Smooth muscle cell of bladder (primary cell): ENCODE data around the gene CDCA8. TPM values are rescaled to one million over a fixed set of nuclear protein-coding genes. Genes with fewer than 3 reads are reported as not detected.

ENCODE experiments used
- total RNA-seq: library from RNA; depleted of rRNA; stranded (reverse); fragments of >200 nt; gene quantifications from 2 replicates; pipeline ENCODE4 v1.2.3, GENCODE V29; 2014

CDCA8 gene
- 0.74 and 1.00 TPM in 2 replicates for total RNA-seq

GRCh38 chr1:37692078-37692833 lies at the start of gene CDCA8:
Gene CDCA8 (plus strand): TSS chr1:37692516. CDS start chr1:37692691, 175 bp downstream.

Other genes with a start within 250 kb of the CDCA8 start
- gene ZC3H12A, start 217.9 kb upstream of the CDCA8 start, total RNA-seq: 12.9 TPM in 2 replicates
- 34.7 and 46.9 TPM in 2 replicates for gene MEAF6, start 177.8 kb upstream of the CDCA8 start, total RNA-seq
- gene SNIP1, start 138.2 kb upstream of the CDCA8 start, total RNA-seq: 10.0 and 14.1 TPM in 2 replicates
- gene DNALI1, start 135.6 kb upstream of the CDCA8 start, total RNA-seq: 1.7 and 4.0 TPM in 2 replicates
- 59.7 and 70.9 TPM in 2 replicates for gene GNL2, start 96.6 kb upstream of the CDCA8 start, total RNA-seq
- 0.74 and 1.00 TPM in 2 replicates for gene RSPO1, start 57.6 kb upstream of the CDCA8 start, total RNA-seq
- 0.14 TPM in 1 of 2 replicates, not detected in the other for gene EPHA10, start 72.6 kb downstream of the CDCA8 start, total RNA-seq
- 0.28 and 0.46 TPM in 2 replicates for gene MANEAL, start 101.3 kb downstream of the CDCA8 start, total RNA-seq
- gene C1orf122, start 115.3 kb downstream of the CDCA8 start, total RNA-seq: 18.7 and 19.8 TPM in 2 replicates
- 11.2 and 12.9 TPM in 2 replicates for gene YRDC, start 115.7 kb downstream of the CDCA8 start, total RNA-seq
- gene MTF1, start 167.1 kb downstream of the CDCA8 start, total RNA-seq: 2.3 TPM in 2 replicates